ENCODE measurements around the gene RPS6KB2.
"Not testable (repeated sequence)": the region's sequence is repeated elsewhere in the genome, so short reads cannot be mapped to it uniquely, and the experiment has no call there.

The RPS6KB2 gene

GRCh38 chr11:67402192-67402839 lies 26.0 kb upstream of the RPS6KB2 start:
- H3K27me3 Mint-ChIP-seq; H3K9me3 Mint-ChIP-seq; ATAC-seq (replicated peaks); DNase-seq: not testable (repeated sequence)
- peak overlapping the region; percentile 86 to 98 for H3K4me3 Mint-ChIP-seq
- peak overlapping the region; percentile 90 for H3K27ac Mint-ChIP-seq
- peaks cover 40 to 69% of the 10 kb centered on the region in 2 donors for H3K4me1 Mint-ChIP-seq
- peaks cover 38 to 41% of the 10 kb centered on the region in 2 donors for H3K36me3 Mint-ChIP-seq

- not testable (repeated sequence) for DNase-seq; H3K9me3 Mint-ChIP-seq; H3K27me3 Mint-ChIP-seq; ATAC-seq (replicated peaks)
- H3K36me3 Mint-ChIP-seq = peaks cover 30 to 42% of the 10 kb centered on the region in 2 donors
- peaks cover 43 to 70% of the 10 kb centered on the region in 2 donors for H3K4me1 Mint-ChIP-seq
- peak overlapping the region; percentile 92 for H3K27ac Mint-ChIP-seq
- peak overlapping the region; percentile 93 to 98 for H3K4me3 Mint-ChIP-seq
These were observed 25.2 kb upstream of the RPS6KB2 start for GRCh38 chr11:67403085-67403484.

DNA sequence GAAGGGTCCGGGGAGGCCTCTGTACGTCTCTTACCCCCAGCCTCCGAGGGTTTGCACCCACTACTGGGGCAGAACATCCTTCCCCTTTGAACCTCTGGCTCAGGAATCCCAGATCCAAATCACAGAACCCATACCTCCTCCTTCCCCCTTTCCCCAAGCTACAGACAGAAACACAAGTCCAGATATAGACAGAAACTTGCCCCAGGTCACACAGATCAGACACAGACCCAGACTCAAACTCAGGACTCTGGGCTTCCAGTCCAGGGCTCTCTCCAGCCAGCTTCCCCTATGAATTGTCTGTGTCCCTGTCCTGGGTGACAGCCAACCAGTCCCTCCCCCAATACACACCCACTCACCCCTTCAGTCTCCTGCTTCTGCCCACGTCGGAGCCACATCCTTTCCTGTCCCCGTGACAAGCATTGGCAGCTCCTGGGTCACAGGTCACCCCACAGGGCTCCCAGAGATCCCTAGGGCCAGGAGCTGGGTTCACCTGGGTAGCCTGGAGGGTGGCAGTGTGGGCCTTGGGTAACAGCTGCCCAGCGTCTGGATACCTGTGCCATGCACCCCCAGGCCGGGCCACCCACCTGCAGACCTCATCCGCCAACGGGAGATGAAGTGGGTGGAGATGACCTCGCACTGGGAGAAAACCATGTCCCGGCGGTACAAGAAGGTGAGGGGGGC lies 23.6 kb upstream of the RPS6KB2 start:
- Mint-ChIP-seq H3K27ac (peak overlapping the region; percentile 92), H3K4me3 (peak overlapping the region; percentile 93 to 98), H3K36me3 (peaks cover 25 to 40% of the 10 kb centered on the region in 2 donors), H3K9me3 (no peaks in the 10 kb centered on the region), H3K4me1 (peaks cover 54 to 79% of the 10 kb centered on the region in 2 donors), H3K27me3 (no peaks in the 10 kb centered on the region)
- no peak for ATAC-seq (replicated peaks)
- no peak for DNase-seq

GRCh38 chr11:67405196-67405567 lies 23.1 kb upstream of the RPS6KB2 start:
- H3K4me3 Mint-ChIP-seq = peak overlapping the region; percentile 93 to 98
- ATAC-seq (replicated peaks) = no peak
- H3K27ac Mint-ChIP-seq = peak overlapping the region; percentile 92
- H3K27me3 Mint-ChIP-seq = no peaks in the 10 kb centered on the region
- H3K36me3 Mint-ChIP-seq = peaks cover 28 to 43% of the 10 kb centered on the region in 2 donors
- DNase-seq = no peak
- no peaks in the 10 kb centered on the region for H3K9me3 Mint-ChIP-seq
- H3K4me1 Mint-ChIP-seq = peaks cover 58 to 81% of the 10 kb centered on the region in 2 donors

DNA sequence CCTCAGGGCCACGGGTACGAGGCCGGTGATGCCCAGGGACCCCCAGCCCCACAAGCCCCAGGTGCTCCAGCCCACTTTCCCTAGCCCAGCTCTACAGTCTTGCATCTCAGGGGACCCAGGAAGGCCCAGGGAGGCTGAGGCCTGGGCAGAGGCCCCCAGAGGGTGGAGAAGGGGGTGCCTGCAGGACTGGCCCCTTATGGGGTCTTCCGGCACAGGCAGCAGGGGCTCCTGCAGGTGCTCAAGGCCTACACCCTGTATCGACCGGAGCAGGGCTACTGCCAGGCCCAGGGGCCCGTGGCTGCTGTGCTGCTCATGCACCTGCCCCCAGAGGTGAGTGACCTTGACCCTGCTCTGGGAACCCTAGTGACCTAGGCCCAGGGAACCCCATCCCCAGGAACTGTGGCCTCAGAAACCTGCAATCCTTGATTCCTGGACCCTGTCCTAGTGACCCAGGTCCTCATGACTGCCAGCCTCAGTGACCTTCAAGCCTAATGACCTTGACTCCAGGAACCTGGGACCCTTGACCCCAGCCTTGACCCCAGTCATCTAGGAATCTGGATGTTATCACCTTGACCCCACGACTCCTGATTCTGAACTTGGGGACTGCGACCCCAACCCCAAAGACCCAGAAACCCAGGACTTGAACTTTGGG lies 22.5 kb upstream of the RPS6KB2 start:
- Mint-ChIP-seq H3K4me1 (peaks cover 58 to 81% of the 10 kb centered on the region in 2 donors), H3K4me3 (peak overlapping the region in 1 of 2 donors; percentile 98), H3K27ac (peak overlapping the region; percentile 92)

DNA sequence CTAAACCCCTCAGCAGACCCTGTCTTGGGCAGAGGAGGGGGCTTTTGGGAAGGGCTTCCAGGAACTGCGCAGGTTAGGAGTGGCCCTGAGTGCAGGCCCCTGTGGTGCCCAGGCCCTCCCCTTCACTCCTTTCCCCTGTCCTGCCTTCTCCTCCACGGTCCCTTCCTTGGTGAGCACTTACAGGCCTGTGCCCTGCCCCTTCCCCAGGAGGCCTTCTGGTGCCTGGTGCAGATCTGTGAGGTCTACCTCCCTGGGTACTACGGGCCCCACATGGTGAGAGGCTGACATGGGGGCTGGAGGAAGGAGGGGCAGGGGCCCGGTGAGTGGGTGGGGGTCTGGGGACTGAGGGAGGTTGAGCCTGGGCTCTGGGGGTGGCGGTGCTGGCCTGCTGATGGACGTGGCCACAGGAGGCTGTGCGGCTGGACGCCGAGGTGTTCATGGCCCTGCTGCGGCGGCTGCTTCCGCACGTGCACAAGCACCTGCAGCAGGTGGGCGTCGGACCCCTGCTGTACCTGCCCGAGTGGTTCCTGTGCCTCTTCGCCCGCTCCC lies 21.8 kb upstream of the RPS6KB2 start:
- Mint-ChIP-seq H3K27me3 (no peaks in the 10 kb centered on the region), H3K4me1 (peaks cover 65 to 85% of the 10 kb centered on the region in 2 donors), H3K27ac (peak overlapping the region; percentile 86), H3K36me3 (peaks cover 28 to 41% of the 10 kb centered on the region in 2 donors), H3K4me3 (peak overlapping the region; percentile 46 to 70), H3K9me3 (no peaks in the 10 kb centered on the region)
- DNase-seq = no peak
- ATAC-seq (replicated peaks) = no peak

More for the DNA sequence above, 22.5 kb upstream of the RPS6KB2 start:
- no peaks in the 10 kb centered on the region for H3K27me3 Mint-ChIP-seq
- DNase-seq (no peak), ATAC-seq (replicated peaks) (no peak)
- H3K9me3 Mint-ChIP-seq = no peaks in the 10 kb centered on the region
- peaks cover 28 to 42% of the 10 kb centered on the region in 2 donors for H3K36me3 Mint-ChIP-seq

- DNase-seq = no peak
- Mint-ChIP-seq H3K4me1 (peaks cover 72 to 92% of the 10 kb centered on the region in 2 donors), H3K4me3 (peak overlapping the region; percentile 8 to 70), H3K9me3 (no peaks in the 10 kb centered on the region), H3K36me3 (peaks cover 28 to 41% of the 10 kb centered on the region in 2 donors), H3K27ac (peak overlapping the region; percentile 93), H3K27me3 (no peaks in the 10 kb centered on the region)
- ATAC-seq (replicated peaks) = no peak
These were observed 21.2 kb upstream of the RPS6KB2 start for GRCh38 chr11:67406969-67407687.

DNA sequence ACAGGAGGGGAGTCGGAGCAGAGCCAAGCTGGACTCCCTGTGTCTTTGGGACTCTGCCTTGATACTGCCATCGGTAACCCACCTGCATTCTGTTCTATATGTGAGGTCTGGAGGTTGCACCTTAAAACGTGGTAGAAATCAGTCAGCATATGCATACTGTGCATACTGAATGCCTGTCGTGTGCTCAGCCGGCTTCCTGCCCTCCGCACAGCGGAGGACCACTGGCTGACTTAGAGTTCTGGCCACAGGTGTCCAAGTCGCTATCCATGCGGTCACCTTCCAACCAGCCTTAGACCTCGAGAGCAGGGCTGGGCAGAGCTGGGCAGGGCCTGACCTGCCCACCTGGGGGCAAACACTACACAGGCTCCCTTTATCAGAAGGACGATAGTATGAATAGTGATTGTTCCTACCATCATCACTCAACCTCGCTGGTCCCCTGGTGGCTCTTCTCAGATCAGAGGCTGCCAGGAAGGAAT lies 20.6 kb upstream of the RPS6KB2 start:
- Mint-ChIP-seq H3K36me3 (peaks cover 28 to 41% of the 10 kb centered on the region in 2 donors), H3K27ac (peak overlapping the region; percentile 93), H3K4me3 (peak overlapping the region in 1 of 2 donors; percentile 65), H3K4me1 (peaks cover 78 to 98% of the 10 kb centered on the region in 2 donors), H3K9me3 (no peaks in the 10 kb centered on the region), H3K27me3 (no peaks in the 10 kb centered on the region)
- ATAC-seq (replicated peaks) = no peak
- no peak for DNase-seq

- no peak for DNase-seq
- Mint-ChIP-seq H3K36me3 (peaks cover 27 to 41% of the 10 kb centered on the region in 2 donors), H3K27ac (peak overlapping the region; percentile 93), H3K27me3 (no peaks in the 10 kb centered on the region), H3K4me1 (peaks cover 85 to 99% of the 10 kb centered on the region in 2 donors), H3K4me3 (peak overlapping the region; percentile 41 to 68), H3K9me3 (no peaks in the 10 kb centered on the region)
- no peak for ATAC-seq (replicated peaks)
These were observed 19.7 kb upstream of the RPS6KB2 start for GRCh38 chr11:67408437-67409200.

DNA sequence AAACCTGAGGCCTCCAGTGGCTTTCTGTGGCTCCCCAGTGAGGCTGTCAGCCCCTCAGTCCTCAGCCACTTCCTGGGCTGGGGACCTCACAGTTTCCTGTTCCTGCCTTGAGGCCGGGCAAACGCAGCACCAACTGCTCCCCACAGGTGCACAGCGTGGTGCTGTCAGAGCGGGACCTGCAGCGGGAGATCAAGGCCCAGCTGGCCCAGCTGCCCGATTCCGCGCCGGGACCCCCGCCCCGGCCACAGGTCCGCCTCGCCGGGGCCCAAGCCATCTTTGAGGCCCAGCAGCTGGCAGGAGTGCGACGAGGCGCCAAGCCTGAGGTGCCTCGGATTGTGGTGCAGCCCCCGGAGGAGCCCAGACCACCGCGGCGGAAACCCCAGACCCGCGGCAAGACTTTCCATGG lies 19.0 kb upstream of the RPS6KB2 start:
- H3K27ac Mint-ChIP-seq = peak overlapping the region; percentile 93
- H3K36me3 Mint-ChIP-seq = peaks cover 24 to 41% of the 10 kb centered on the region in 2 donors
- ATAC-seq (replicated peaks) (peak; percentile 49 to 69), DNase-seq (no peak)
- H3K4me1 Mint-ChIP-seq = peaks cover 83 to 99% of the 10 kb centered on the region in 2 donors
- H3K4me3 Mint-ChIP-seq = peak overlapping the region; percentile 41 to 68
- no peaks in the 10 kb centered on the region for H3K27me3 Mint-ChIP-seq
- no peaks in the 10 kb centered on the region for H3K9me3 Mint-ChIP-seq

DNA sequence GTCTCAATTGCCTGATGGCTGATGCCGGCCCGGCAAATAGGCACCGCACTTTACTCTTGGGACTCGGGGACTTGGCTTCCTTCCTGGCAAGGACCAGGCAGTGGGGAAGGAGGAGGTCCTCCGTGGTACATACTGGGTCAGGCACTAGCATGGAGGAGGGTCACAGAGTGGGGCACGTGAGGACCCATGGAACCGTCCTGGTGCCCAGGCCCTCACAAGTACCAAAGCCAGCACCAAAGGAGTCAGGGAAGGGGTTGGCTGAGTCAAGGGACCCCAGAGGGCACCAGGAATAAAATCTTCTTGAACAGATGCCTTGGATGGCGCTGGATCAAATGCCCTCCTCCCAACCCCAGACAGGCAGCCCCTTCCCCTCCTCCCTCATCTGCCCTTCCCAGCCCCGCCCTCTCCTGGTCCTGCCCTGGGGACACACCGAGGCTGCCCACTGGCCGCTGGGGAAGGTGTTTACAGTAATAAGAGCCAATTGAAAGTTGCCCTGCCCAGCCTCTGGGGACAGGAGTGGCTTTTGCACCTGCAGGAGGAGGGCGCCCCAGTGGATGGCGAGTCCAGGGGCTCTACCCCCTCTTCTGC lies 18.4 kb upstream of the RPS6KB2 start:
- ATAC-seq (replicated peaks) (peak; percentile 4 to 19), DNase-seq (no peak)
- Mint-ChIP-seq H3K27ac (peak overlapping the region; percentile 95), H3K9me3 (no peaks in the 10 kb centered on the region), H3K36me3 (peaks cover 22 to 36% of the 10 kb centered on the region in 2 donors), H3K27me3 (no peaks in the 10 kb centered on the region), H3K4me3 (peak overlapping the region; percentile 68 to 73), H3K4me1 (peaks cover 78 to 96% of the 10 kb centered on the region in 2 donors)

DNA sequence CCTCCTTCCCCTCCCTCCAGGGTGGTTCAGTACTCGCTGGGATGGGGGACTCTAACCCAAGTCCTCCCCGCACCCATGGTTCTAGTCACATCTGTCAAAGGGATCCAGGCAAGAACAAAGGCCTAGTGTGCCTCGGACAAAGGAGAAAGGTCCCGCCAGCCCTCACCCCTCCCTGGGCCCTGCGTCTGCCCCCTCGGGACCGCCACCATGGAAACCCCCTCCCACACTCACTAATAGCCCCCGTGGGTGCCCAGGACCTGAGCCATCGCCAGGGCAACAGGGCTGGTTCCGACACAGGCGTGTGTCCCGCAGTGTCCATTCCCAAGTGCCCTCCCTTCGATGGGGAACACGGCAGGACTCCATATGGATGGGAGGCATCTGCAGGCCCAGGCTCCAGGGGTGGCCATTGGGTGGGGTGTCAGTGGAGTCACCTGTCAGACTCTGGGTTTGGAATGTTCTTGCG lies 17.9 kb upstream of the RPS6KB2 start:
- H3K27ac Mint-ChIP-seq = peak overlapping the region; percentile 81
- DNase-seq (no peak), ATAC-seq (replicated peaks) (no peak)
- peaks cover 18 to 33% of the 10 kb centered on the region in 2 donors for H3K36me3 Mint-ChIP-seq
- peaks cover 78 to 95% of the 10 kb centered on the region in 2 donors for H3K4me1 Mint-ChIP-seq
- H3K27me3 Mint-ChIP-seq = no peaks in the 10 kb centered on the region
- H3K9me3 Mint-ChIP-seq = no peaks in the 10 kb centered on the region
- H3K4me3 Mint-ChIP-seq = peak overlapping the region; percentile 68 to 73

All from stimulated activated naive B cell treated with anti-CD40 and anti-IgM and Interleukin-4, amounts not matched to agents 10 μg/mL and 1 μg/mL and 100 μg/mL, for 72 hours (primary cell).